SK-N-SH treated with all-trans-retinoic acid at 6 μM for 48 hours (cell line): Measurements from ENCODE around the gene HPRT1.

Experiments used
- ATAC-seq: fragments of 200-7000 bp; cut with Tn5 transposase; 3 replicates; pipeline ENCODE4 v1.9.1; 2020; ENCODE audit warnings: mild to moderate bottlenecking, moderate library complexity
- ARNTL ChIP-seq: fragments of 450-650 bp; formaldehyde crosslinking; IDR thresholded peaks from 2 replicates; pipeline ENCODE4 v1.5.0; 2020; ENCODE audit warnings: low read depth, mild to moderate bottlenecking, moderate library complexity, borderline replicate concordance
- BACH2 ChIP-seq: fragments of 250-450 bp; sonication (Bioruptor Pico); IDR thresholded peaks from 2 replicates; pipeline ENCODE4 v1.9.0; 2021; ENCODE audit warnings: mild to moderate bottlenecking, borderline replicate concordance
- CSDC2 ChIP-seq: fragments of 250-450 bp; sonication (Bioruptor Pico); IDR thresholded peaks from 2 replicates; pipeline ENCODE4 v1.5.0; 2020; ENCODE audit warnings: mild to moderate bottlenecking, moderate library complexity
- ESRRG ChIP-seq: fragments of 250-450 bp; sonication (Bioruptor Pico); IDR thresholded peaks from 2 replicates; pipeline ENCODE4 v1.6.1; 2021; ENCODE audit warnings: mild to moderate bottlenecking
- GLIS3 ChIP-seq: fragments of 250-450 bp; sonication (Bioruptor Pico); IDR thresholded peaks from 2 replicates; pipeline ENCODE4 v1.5.0; 2020; ENCODE audit warnings: mild to moderate bottlenecking, moderate library complexity
- ISL1 ChIP-seq: fragments of 250-450 bp; sonication (Bioruptor Pico); IDR thresholded peaks from 2 replicates; pipeline ENCODE4 v2.1.2; 2022; ENCODE audit warnings: mild to moderate bottlenecking, moderate library complexity
- OSR1 ChIP-seq: fragments of 250-450 bp; sonication (Bioruptor Pico); IDR thresholded peaks from 2 replicates; pipeline ENCODE4 v1.8.0; 2022; ENCODE audit warnings: moderate library complexity, mild to moderate bottlenecking, inconsistent platforms
- POU6F1 ChIP-seq: fragments of 250-450 bp; sonication (Bioruptor Pico); IDR thresholded peaks from 2 replicates; pipeline ENCODE4 v1.8.0; 2021; ENCODE audit warnings: low read depth, mild to moderate bottlenecking, moderate library complexity, borderline replicate concordance
- PPARA ChIP-seq: fragments of 250-450 bp; sonication (Bioruptor Pico); IDR thresholded peaks from 2 replicates; pipeline ENCODE4 v1.5.0; 2020; ENCODE audit warnings: mild to moderate bottlenecking, borderline replicate concordance
- RARB ChIP-seq: fragments of 250-450 bp; sonication (Bioruptor Pico); IDR thresholded peaks from 2 replicates; pipeline ENCODE4 v1.8.0; 2021; ENCODE audit warnings: mild to moderate bottlenecking, moderate library complexity
- SNAI2 ChIP-seq: fragments of 250-450 bp; sonication (Bioruptor Pico); IDR thresholded peaks from 2 replicates; pipeline ENCODE4 v1.5.0; 2020; ENCODE audit warnings: mild to moderate bottlenecking, moderate library complexity
- TOX ChIP-seq: fragments of 250-450 bp; sonication (Bioruptor Pico); IDR thresholded peaks from 2 replicates; pipeline ENCODE4 v1.8.0; 2021; ENCODE audit warnings: mild to moderate bottlenecking, moderate library complexity, borderline replicate concordance
- ZC3H10 ChIP-seq: fragments of 250-450 bp; sonication (Bioruptor Pico); IDR thresholded peaks from 2 replicates; pipeline ENCODE4 v1.5.1; 2021; ENCODE audit warnings: mild to moderate bottlenecking, moderate library complexity
- ZFP3 ChIP-seq: fragments of 250-450 bp; sonication (Bioruptor Pico); IDR thresholded peaks from 2 replicates; pipeline ENCODE4 v1.5.0; 2020; ENCODE audit warnings: mild to moderate bottlenecking, moderate library complexity
- ZFP30 ChIP-seq: fragments of 450-650 bp; formaldehyde crosslinking; IDR thresholded peaks from 2 replicates; pipeline ENCODE4 v1.5.0; 2022; ENCODE audit warnings: mild to moderate bottlenecking, moderate library complexity
- ZNF70 ChIP-seq: fragments of 450-650 bp; formaldehyde crosslinking; IDR thresholded peaks from 2 replicates; pipeline ENCODE4 v1.5.0; 2020; ENCODE audit warnings: mild to moderate bottlenecking, moderate library complexity
- TF ChIP-seq, protein P1 (sequence below): fragments of 250-450 bp; sonication (Bioruptor Pico); IDR thresholded peaks from 2 replicates; pipeline ENCODE4 v1.8.0; 2020; ENCODE audit warnings: mild to moderate bottlenecking, moderate library complexity, borderline replicate concordance
- TF ChIP-seq, protein P2 (sequence below): fragments of 250-450 bp; sonication (Bioruptor Pico); IDR thresholded peaks from 2 replicates; pipeline ENCODE4 v1.5.0; 2020; ENCODE audit warnings: mild to moderate bottlenecking, moderate library complexity
- TF ChIP-seq, protein P3 (sequence below): fragments of 250-450 bp; sonication (Bioruptor Pico); IDR thresholded peaks from 2 replicates; pipeline ENCODE4 v1.5.1; 2021; ENCODE audit warnings: mild to moderate bottlenecking, moderate library complexity
- TF ChIP-seq, protein P4 (sequence below): fragments of 250-450 bp; sonication (Bioruptor Pico); IDR thresholded peaks from 2 replicates; pipeline ENCODE4 v1.5.1; 2020; ENCODE audit warnings: low read depth, mild to moderate bottlenecking, moderate library complexity

Gene HPRT1

DNA sequence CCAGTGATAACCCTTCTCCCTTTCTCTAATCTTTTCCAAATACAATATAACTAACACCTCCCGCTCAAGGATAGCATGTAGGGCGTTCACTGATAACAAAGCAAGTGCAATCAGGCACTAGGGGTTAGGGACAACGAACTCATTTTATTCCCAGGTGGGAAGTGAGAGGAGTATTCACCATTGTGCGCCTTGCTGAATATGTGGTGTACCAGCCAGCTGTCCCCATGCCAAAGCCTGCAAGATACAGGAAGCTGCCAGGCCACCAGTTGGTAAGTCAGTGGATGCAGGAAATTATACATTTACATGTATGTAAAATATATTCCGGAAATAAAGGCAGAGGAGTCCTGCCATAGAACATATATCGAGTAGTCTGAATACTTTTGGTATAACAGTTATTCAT lies 6.3 kb upstream of the HPRT1 start:
- no peak for ATAC-seq
- TF ChIP-seq RARB (CRISPR knock-in tag) (no peak), ISL1 (no peak), PPARA (CRISPR knock-in tag) (no peak), ARNTL (CRISPR knock-in tag) (no peak), ZFP3 (CRISPR knock-in tag) (no peak), TOX (CRISPR knock-in tag) (no peak)
- TF ChIP-seq, protein P1, sequence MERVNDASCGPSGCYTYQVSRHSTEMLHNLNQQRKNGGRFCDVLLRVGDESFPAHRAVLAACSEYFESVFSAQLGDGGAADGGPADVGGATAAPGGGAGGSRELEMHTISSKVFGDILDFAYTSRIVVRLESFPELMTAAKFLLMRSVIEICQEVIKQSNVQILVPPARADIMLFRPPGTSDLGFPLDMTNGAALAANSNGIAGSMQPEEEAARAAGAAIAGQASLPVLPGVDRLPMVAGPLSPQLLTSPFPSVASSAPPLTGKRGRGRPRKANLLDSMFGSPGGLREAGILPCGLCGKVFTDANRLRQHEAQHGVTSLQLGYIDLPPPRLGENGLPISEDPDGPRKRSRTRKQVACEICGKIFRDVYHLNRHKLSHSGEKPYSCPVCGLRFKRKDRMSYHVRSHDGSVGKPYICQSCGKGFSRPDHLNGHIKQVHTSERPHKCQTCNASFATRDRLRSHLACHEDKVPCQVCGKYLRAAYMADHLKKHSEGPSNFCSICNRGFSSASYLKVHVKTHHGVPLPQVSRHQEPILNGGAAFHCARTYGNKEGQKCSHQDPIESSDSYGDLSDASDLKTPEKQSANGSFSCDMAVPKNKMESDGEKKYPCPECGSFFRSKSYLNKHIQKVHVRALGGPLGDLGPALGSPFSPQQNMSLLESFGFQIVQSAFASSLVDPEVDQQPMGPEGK (CRISPR knock-in tag) = no peak
- TF ChIP-seq, protein P2, sequence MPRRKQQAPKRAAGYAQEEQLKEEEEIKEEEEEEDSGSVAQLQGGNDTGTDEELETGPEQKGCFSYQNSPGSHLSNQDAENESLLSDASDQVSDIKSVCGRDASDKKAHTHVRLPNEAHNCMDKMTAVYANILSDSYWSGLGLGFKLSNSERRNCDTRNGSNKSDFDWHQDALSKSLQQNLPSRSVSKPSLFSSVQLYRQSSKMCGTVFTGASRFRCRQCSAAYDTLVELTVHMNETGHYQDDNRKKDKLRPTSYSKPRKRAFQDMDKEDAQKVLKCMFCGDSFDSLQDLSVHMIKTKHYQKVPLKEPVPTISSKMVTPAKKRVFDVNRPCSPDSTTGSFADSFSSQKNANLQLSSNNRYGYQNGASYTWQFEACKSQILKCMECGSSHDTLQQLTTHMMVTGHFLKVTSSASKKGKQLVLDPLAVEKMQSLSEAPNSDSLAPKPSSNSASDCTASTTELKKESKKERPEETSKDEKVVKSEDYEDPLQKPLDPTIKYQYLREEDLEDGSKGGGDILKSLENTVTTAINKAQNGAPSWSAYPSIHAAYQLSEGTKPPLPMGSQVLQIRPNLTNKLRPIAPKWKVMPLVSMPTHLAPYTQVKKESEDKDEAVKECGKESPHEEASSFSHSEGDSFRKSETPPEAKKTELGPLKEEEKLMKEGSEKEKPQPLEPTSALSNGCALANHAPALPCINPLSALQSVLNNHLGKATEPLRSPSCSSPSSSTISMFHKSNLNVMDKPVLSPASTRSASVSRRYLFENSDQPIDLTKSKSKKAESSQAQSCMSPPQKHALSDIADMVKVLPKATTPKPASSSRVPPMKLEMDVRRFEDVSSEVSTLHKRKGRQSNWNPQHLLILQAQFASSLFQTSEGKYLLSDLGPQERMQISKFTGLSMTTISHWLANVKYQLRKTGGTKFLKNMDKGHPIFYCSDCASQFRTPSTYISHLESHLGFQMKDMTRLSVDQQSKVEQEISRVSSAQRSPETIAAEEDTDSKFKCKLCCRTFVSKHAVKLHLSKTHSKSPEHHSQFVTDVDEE (CRISPR knock-in tag) = no peak

DNA sequence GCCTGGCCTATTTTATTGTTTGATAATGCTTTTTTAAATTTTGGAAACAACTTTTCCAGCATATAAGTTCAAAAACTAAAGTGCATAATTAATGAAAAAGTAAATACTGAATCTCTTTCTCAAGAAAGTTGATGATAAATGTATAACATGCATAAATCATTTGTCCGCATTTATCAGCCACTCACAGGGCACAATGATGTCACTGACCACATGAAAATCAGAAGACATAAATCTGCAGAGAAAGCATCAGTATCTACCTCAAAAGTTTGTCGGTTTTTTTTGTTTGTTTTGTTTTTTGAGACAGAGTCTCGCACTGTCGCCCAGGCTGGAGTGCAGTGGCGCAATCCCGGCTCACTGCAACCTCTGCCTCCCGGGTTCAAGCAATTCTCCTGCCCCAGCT lies 5.5 kb upstream of the HPRT1 start:
- TF ChIP-seq, protein P3, sequence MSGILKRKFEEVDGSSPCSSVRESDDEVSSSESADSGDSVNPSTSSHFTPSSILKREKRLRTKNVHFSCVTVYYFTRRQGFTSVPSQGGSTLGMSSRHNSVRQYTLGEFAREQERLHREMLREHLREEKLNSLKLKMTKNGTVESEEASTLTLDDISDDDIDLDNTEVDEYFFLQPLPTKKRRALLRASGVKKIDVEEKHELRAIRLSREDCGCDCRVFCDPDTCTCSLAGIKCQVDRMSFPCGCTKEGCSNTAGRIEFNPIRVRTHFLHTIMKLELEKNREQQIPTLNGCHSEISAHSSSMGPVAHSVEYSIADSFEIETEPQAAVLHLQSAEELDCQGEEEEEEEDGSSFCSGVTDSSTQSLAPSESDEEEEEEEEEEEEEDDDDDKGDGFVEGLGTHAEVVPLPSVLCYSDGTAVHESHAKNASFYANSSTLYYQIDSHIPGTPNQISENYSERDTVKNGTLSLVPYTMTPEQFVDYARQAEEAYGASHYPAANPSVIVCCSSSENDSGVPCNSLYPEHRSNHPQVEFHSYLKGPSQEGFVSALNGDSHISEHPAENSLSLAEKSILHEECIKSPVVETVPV (CRISPR knock-in tag) = no peak
- no peak for TF ChIP-seq ZC3H10 (CRISPR knock-in tag)
- TF ChIP-seq BACH2 = no peak
- no peak for TF ChIP-seq GLIS3 (CRISPR knock-in tag)
- TF ChIP-seq, protein P2 (CRISPR knock-in tag) = no peak
- no peak for TF ChIP-seq ARNTL (CRISPR knock-in tag)
- no peak for TF ChIP-seq ZFP3 (CRISPR knock-in tag)
- no peak for TF ChIP-seq ZFP30 (CRISPR knock-in tag)
- TF ChIP-seq ISL1 = no peak
- ATAC-seq = no peak

DNA sequence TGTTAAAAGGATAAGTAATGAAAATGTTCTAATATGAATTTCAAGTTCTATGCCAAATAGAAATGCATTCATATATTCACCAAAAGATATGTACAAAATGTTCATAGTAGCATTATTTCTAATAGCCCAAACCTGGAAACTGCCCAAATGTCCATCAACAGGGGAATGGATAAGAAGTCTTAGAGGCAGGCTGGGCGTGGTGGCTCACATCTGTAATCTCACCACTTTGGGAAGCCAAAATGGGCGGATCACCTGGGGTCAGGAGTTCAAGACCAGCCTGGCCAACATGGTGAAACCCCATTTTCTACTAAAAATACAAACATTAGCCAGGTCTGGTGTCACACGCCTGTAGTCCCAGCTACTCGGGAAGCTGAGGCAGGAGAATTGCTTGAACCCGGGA lies 2.3 kb upstream of the HPRT1 start:
- TF ChIP-seq ESRRG (CRISPR knock-in tag) = no peak
- TF ChIP-seq, protein P3 (CRISPR knock-in tag) = no peak
- TF ChIP-seq PPARA (CRISPR knock-in tag) = no peak
- no peak for TF ChIP-seq ZC3H10 (CRISPR knock-in tag)
- no peak for TF ChIP-seq ZFP3 (CRISPR knock-in tag)
- TF ChIP-seq, protein P4, sequence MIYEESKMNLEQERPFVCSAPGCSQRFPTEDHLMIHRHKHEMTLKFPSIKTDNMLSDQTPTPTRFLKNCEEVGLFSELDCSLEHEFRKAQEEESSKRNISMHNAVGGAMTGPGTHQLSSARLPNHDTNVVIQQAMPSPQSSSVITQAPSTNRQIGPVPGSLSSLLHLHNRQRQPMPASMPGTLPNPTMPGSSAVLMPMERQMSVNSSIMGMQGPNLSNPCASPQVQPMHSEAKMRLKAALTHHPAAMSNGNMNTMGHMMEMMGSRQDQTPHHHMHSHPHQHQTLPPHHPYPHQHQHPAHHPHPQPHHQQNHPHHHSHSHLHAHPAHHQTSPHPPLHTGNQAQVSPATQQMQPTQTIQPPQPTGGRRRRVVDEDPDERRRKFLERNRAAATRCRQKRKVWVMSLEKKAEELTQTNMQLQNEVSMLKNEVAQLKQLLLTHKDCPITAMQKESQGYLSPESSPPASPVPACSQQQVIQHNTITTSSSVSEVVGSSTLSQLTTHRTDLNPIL = no peak
- TF ChIP-seq SNAI2 = no peak
- no peak for TF ChIP-seq POU6F1 (CRISPR knock-in tag)
- TF ChIP-seq RARB (CRISPR knock-in tag) = no peak
- no peak for TF ChIP-seq TOX (CRISPR knock-in tag)
- TF ChIP-seq CSDC2 (CRISPR knock-in tag) = no peak
- no peak for TF ChIP-seq OSR1
- TF ChIP-seq ZNF70 (CRISPR knock-in tag) = no peak
- TF ChIP-seq, protein P1 (CRISPR knock-in tag) = no peak
- ATAC-seq = no peak
